DND-41 (cell line): ENCODE measurements around the gene PRKCE.
A peak's percentile ranks its signal among the peaks of the same experiment; 100 is the strongest.

Source experiments
- ATAC-seq: fragments of 200-7000 bp; cut with Tn5 transposase; 3 replicates; pipeline ENCODE4 v1.9.1; 2021; ENCODE audit warnings: low read depth; ENCODE audit not compliant: insufficient read depth
- DNase-seq: peaks from one replicate; pipeline ENCODE4 v3.0.0-alpha.2; 2020
- H2AFZ ChIP-seq: 2 replicates; pipeline ENCODE4 v1.6.0; 2012; ENCODE audit warnings: low read depth, low read length
- H3K27ac ChIP-seq: 2 replicates; pipeline ENCODE4 v1.5.1; 2012; ENCODE audit warnings: low read length, inconsistent platforms
- H3K27me3 ChIP-seq: fragments of 200-600 bp; sonication (generic); 2 replicates; pipeline ENCODE4 v1.6.0; 2012; ENCODE audit warnings: low read length, mild to moderate bottlenecking, inconsistent platforms; ENCODE audit not compliant: insufficient read depth, poor library complexity
- H3K36me3 ChIP-seq: 2 replicates; pipeline ENCODE4 v1.5.1; 2012; ENCODE audit warnings: low read length, inconsistent platforms; ENCODE audit not compliant: insufficient read depth
- H3K4me1 ChIP-seq: 2 replicates; pipeline ENCODE4 v1.5.1; 2012; ENCODE audit warnings: mild to moderate bottlenecking, low read length; ENCODE audit not compliant: insufficient read depth
- H3K4me2 ChIP-seq: 2 replicates; pipeline ENCODE4 v1.6.0; 2012; ENCODE audit warnings: mild to moderate bottlenecking, moderate library complexity, low read length, inconsistent platforms; ENCODE audit not compliant: insufficient read depth
- H3K4me3 ChIP-seq, 2 experiments: fragments of 200-600 bp in 1 of 2; shearing (Covaris generic) in 1 of 2; 2 replicates each; pipeline ENCODE4 v1.5.1; 2012 to 2016; ENCODE audit warnings: inconsistent platforms in 2 of 2, low read length in 2 of 2, mild to moderate bottlenecking in 2 of 2, low read depth in 1 of 2, moderate library complexity in 1 of 2
- H3K79me2 ChIP-seq: 2 replicates; pipeline ENCODE4 v1.6.0; 2012; ENCODE audit warnings: low read length, inconsistent platforms; ENCODE audit not compliant: insufficient read depth
- H3K9ac ChIP-seq: 2 replicates; pipeline ENCODE4 v1.6.0; 2012; ENCODE audit warnings: low read depth, mild to moderate bottlenecking, inconsistent platforms, low read length, moderate library complexity
- H3K9me3 ChIP-seq: 2 replicates; pipeline ENCODE4 v1.5.1; 2012; ENCODE audit warnings: low read length, moderate library complexity, mild to moderate bottlenecking, inconsistent platforms; ENCODE audit not compliant: insufficient read depth, severe bottlenecking
- H4K20me1 ChIP-seq: 2 replicates; pipeline ENCODE4 v1.6.0; 2012; ENCODE audit warnings: low read length; ENCODE audit not compliant: insufficient read depth
- CTCF ChIP-seq: IDR thresholded peaks from 2 replicates; pipeline ENCODE4 v1.5.1; 2012; ENCODE audit warnings: borderline replicate concordance, low read length, moderate library complexity, mild to moderate bottlenecking; ENCODE audit not compliant: poor library complexity, severe bottlenecking; ENCODE audit errors: extremely low read depth
- EZH2 ChIP-seq: IDR thresholded peaks from 3 replicates; pipeline ENCODE4 v1.6.1; 2012; ENCODE audit warnings: borderline replicate concordance, low read depth, mild to moderate bottlenecking, moderate library complexity, low read length, inconsistent platforms; ENCODE audit not compliant: severe bottlenecking

Gene PRKCE

GRCh38 chr2:45823723-45824206 is 172.3 kb downstream of the PRKCE start:
- Histone ChIP-seq H3K4me3 (no peak overlapping the region), H3K27ac (no peak overlapping the region), H2AFZ (no peak overlapping the region), H3K4me2 (no peak overlapping the region), H3K36me3 (no peaks in the 10 kb centered on the region), H3K79me2 (no peaks in the 10 kb centered on the region), H4K20me1 (no peaks in the 10 kb centered on the region), H3K27me3 (no peaks in the 10 kb centered on the region), H3K9me3 (no peaks in the 10 kb centered on the region), H3K4me1 (peaks cover 32% of the 10 kb centered on the region), H3K9ac (no peak overlapping the region)
- ATAC-seq (peak; percentile 56; the same call in 2 of the 3 replicates), DNase-seq (no peak)
- TF ChIP-seq EZH2, result no peak
- TF ChIP-seq CTCF, result no peak

GRCh38 chr2:45825001-45825651 is 173.7 kb downstream of the PRKCE start:
- Histone ChIP-seq H4K20me1 (no peaks in the 10 kb centered on the region), H3K9me3 (peaks cover 5% of the 10 kb centered on the region), H3K27ac (peak overlapping the region; percentile 39), H3K36me3 (no peaks in the 10 kb centered on the region), H3K4me2 (no peak overlapping the region), H2AFZ (no peak overlapping the region), H3K27me3 (no peaks in the 10 kb centered on the region), H3K4me3 (no peak overlapping the region), H3K9ac (no peak overlapping the region), H3K4me1 (peaks cover 32% of the 10 kb centered on the region), H3K79me2 (no peaks in the 10 kb centered on the region; the same call in 1 of the 2 replicates)
- DNase-seq (peak; percentile 27), ATAC-seq (peak; percentile 73)
- no peak for TF ChIP-seq EZH2
- peak; percentile 34 for TF ChIP-seq CTCF

- DNase-seq (no peak), ATAC-seq (no peak)
- Histone ChIP-seq H3K4me2 (no peak overlapping the region), H2AFZ (no peak overlapping the region), H4K20me1 (no peaks in the 10 kb centered on the region), H3K4me1 (peaks cover 32% of the 10 kb centered on the region), H3K4me3 (no peak overlapping the region), H3K9me3 (peaks cover 18% of the 10 kb centered on the region), H3K36me3 (no peaks in the 10 kb centered on the region), H3K9ac (no peak overlapping the region), H3K27me3 (no peaks in the 10 kb centered on the region), H3K79me2 (no peaks in the 10 kb centered on the region; the same call in 1 of the 2 replicates), H3K27ac (no peak overlapping the region)
- TF ChIP-seq CTCF (no peak), EZH2 (no peak)
These were observed 175.0 kb downstream of the PRKCE start for GRCh38 chr2:45826460-45826859.
